ENCODE data around the gene LDB2. TPM values are rescaled to one million over a fixed set of nuclear protein-coding genes. Genes with fewer than 3 reads are reported as not detected.

LDB2 gene
- total and polyA plus RNA-seq, 2 donors = 9.2 to 10.1 TPM

- 94% methylated on average over 4 of the region's 4 CpGs for WGBS
- H3K36me3 ChIP-seq (ENCODE audit: control insufficient read depth in 2 of 2, insufficient read depth in 2 of 2, low read length in 1 of 2) = no peaks in the 10 kb centered on the region
- no peaks in the 10 kb centered on the region for H3K27me3 ChIP-seq (ENCODE audit: control insufficient read depth in 2 of 2, insufficient read depth in 1 of 2, low read length in 1 of 2)
- no peaks in the 10 kb centered on the region for H3K4me1 ChIP-seq (ENCODE audit: control insufficient read depth in 2 of 2, insufficient read depth in 2 of 2, low read length in 2 of 2)
- H3K4me3 ChIP-seq (ENCODE audit: low read length in 2 of 2) = no peak overlapping the region
- H3K9me3 ChIP-seq (ENCODE audit: control insufficient read depth in 2 of 2, insufficient read depth in 1 of 2, low read length in 1 of 2) = no peaks in the 10 kb centered on the region
- H3K27ac ChIP-seq (ENCODE audit: low read depth in 1 of 2, low read length in 1 of 2) = no peak overlapping the region
- no peak for DNase-seq (ENCODE audit: low read depth in 6 of 9, low spot score in 9 of 9)
Measured at GRCh38 chr4:16694884-16695276, 203.6 kb downstream of the LDB2 start.

DNA sequence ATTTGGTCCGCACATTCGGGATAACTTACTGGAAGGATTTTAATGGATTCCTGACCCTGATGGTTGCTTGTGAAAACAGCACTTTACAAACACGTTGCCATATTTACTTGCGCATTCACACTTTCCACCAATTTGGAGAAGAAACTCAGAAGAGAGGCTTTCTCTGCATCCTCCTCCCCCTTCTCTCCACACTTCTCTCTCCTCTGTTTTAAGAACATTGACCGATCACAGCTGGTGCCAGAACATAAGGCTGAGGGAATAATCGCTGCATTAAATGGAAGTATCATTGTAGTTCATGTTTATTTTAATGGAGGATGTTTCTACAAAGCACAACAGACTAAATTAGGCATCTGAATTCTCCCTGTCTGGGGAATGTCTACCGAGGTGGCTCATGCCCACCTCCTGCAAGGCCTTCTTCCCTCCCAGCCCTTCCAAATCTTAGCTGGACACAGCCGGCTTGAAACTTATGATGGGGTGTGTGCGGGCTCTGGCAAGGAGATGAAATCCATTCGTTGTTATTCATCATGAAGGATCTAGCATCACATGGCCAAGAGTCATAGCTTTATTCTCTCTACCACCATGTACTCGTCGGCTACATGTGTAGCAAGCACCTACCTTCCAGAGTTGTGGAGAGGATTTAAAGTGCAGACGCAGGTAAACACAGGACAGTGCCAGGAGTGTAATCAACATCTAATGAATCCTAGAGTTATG, 204.1 kb downstream of the LDB2 start:
- H3K36me3 ChIP-seq (ENCODE audit: control insufficient read depth in 2 of 2, insufficient read depth in 2 of 2, low read length in 1 of 2) = no peaks in the 10 kb centered on the region
- H3K4me1 ChIP-seq (ENCODE audit: control insufficient read depth in 2 of 2, insufficient read depth in 2 of 2, low read length in 2 of 2) = no peaks in the 10 kb centered on the region
- H3K9me3 ChIP-seq (ENCODE audit: control insufficient read depth in 2 of 2, insufficient read depth in 1 of 2, low read length in 1 of 2) = no peaks in the 10 kb centered on the region
- WGBS = 93% methylated on average over 13 of the region's 13 CpGs
- H3K4me3 ChIP-seq (ENCODE audit: low read length in 2 of 2) = no peak overlapping the region
- H3K27ac ChIP-seq (ENCODE audit: low read depth in 1 of 2, low read length in 1 of 2) = no peak overlapping the region
- no peak for DNase-seq (ENCODE audit: low read depth in 6 of 9, low spot score in 9 of 9)
- H3K27me3 ChIP-seq (ENCODE audit: control insufficient read depth in 2 of 2, insufficient read depth in 1 of 2, low read length in 1 of 2) = no peaks in the 10 kb centered on the region

GRCh38 chr4:16693641-16694040, 204.8 kb downstream of the LDB2 start:
- no peaks in the 10 kb centered on the region for H3K4me1 ChIP-seq (ENCODE audit: control insufficient read depth in 2 of 2, insufficient read depth in 2 of 2, low read length in 2 of 2)
- H3K4me3 ChIP-seq (ENCODE audit: low read length in 2 of 2) = no peak overlapping the region
- no peaks in the 10 kb centered on the region for H3K9me3 ChIP-seq (ENCODE audit: control insufficient read depth in 2 of 2, insufficient read depth in 1 of 2, low read length in 1 of 2)
- WGBS = 97% methylated on average over 3 of the region's 3 CpGs
- no peak overlapping the region for H3K27ac ChIP-seq (ENCODE audit: low read depth in 1 of 2, low read length in 1 of 2)
- no peak for DNase-seq (ENCODE audit: low read depth in 6 of 9, low spot score in 9 of 9)
- H3K27me3 ChIP-seq (ENCODE audit: control insufficient read depth in 2 of 2, insufficient read depth in 1 of 2, low read length in 1 of 2) = no peaks in the 10 kb centered on the region
- H3K36me3 ChIP-seq (ENCODE audit: control insufficient read depth in 2 of 2, insufficient read depth in 2 of 2, low read length in 1 of 2) = no peaks in the 10 kb centered on the region

DNA sequence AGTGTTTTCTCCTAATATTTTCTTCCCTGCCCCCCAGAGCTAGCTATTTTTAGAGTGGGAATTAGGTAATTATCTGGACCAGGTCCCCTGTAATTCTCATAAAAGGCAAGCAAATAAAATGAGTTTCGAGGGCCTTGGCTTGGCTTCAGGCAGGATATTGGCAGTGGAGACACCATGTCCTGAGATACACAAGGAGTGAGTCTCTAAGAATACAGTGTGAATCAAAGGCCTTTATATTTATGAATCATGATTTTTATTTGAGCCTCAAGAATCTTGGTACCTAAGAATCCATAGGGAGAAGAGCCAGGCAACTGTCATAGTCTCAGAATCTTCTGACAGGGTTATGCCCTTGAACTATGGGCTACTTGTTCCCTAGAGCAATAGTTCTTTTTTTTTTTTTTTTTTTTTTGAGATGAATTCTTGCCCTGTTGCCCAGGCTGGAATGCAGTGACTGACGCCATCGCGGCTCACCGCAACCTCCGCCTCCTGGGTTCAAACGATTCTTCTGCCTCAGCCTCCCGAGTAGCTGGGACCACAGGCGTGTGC, 205.4 kb downstream of the LDB2 start:
- WGBS = 97% methylated on average over 9 of the region's 9 CpGs

GRCh38 chr4:16692524-16692923, 205.9 kb downstream of the LDB2 start:
- Histone ChIP-seq H3K36me3 (ENCODE audit: control insufficient read depth in 2 of 2, insufficient read depth in 2 of 2, low read length in 1 of 2) (no peaks in the 10 kb centered on the region), H3K27ac (ENCODE audit: low read depth in 1 of 2, low read length in 1 of 2) (no peak overlapping the region), H3K4me1 (ENCODE audit: control insufficient read depth in 2 of 2, insufficient read depth in 2 of 2, low read length in 2 of 2) (no peaks in the 10 kb centered on the region), H3K9me3 (ENCODE audit: control insufficient read depth in 2 of 2, insufficient read depth in 1 of 2, low read length in 1 of 2) (no peaks in the 10 kb centered on the region), H3K27me3 (ENCODE audit: control insufficient read depth in 2 of 2, insufficient read depth in 1 of 2, low read length in 1 of 2) (no peaks in the 10 kb centered on the region), H3K4me3 (ENCODE audit: low read length in 2 of 2) (no peak overlapping the region)
- 94% methylated on average over 2 of the region's 2 CpGs for WGBS
- DNase-seq (ENCODE audit: low read depth in 6 of 9, low spot score in 9 of 9) = no peak

More for the DNA sequence above, 205.4 kb downstream of the LDB2 start:
- Histone ChIP-seq H3K27ac (ENCODE audit: low read depth in 1 of 2, low read length in 1 of 2) (no peak overlapping the region), H3K4me1 (ENCODE audit: control insufficient read depth in 2 of 2, insufficient read depth in 2 of 2, low read length in 2 of 2) (no peaks in the 10 kb centered on the region), H3K4me3 (ENCODE audit: low read length in 2 of 2) (no peak overlapping the region), H3K27me3 (ENCODE audit: control insufficient read depth in 2 of 2, insufficient read depth in 1 of 2, low read length in 1 of 2) (no peaks in the 10 kb centered on the region), H3K36me3 (ENCODE audit: control insufficient read depth in 2 of 2, insufficient read depth in 2 of 2, low read length in 1 of 2) (no peaks in the 10 kb centered on the region), H3K9me3 (ENCODE audit: control insufficient read depth in 2 of 2, insufficient read depth in 1 of 2, low read length in 1 of 2) (no peaks in the 10 kb centered on the region)
- DNase-seq (ENCODE audit: low read depth in 6 of 9, low spot score in 9 of 9) = no peak

- Histone ChIP-seq H3K27me3 (ENCODE audit: control insufficient read depth in 2 of 2, insufficient read depth in 1 of 2, low read length in 1 of 2) (no peaks in the 10 kb centered on the region), H3K9me3 (ENCODE audit: control insufficient read depth in 2 of 2, insufficient read depth in 1 of 2, low read length in 1 of 2) (no peaks in the 10 kb centered on the region), H3K27ac (ENCODE audit: low read depth in 1 of 2, low read length in 1 of 2) (no peak overlapping the region), H3K4me1 (ENCODE audit: control insufficient read depth in 2 of 2, insufficient read depth in 2 of 2, low read length in 2 of 2) (no peaks in the 10 kb centered on the region), H3K4me3 (ENCODE audit: low read length in 2 of 2) (no peak overlapping the region), H3K36me3 (ENCODE audit: control insufficient read depth in 2 of 2, insufficient read depth in 2 of 2, low read length in 1 of 2) (no peaks in the 10 kb centered on the region)
- WGBS = 91% methylated on average over 4 of the region's 4 CpGs
- no peak for DNase-seq (ENCODE audit: low read depth in 6 of 9, low spot score in 9 of 9)
Measured at GRCh38 chr4:16692046-16692445, 206.4 kb downstream of the LDB2 start.

- Histone ChIP-seq H3K4me1 (ENCODE audit: control insufficient read depth in 2 of 2, insufficient read depth in 2 of 2, low read length in 2 of 2) (no peaks in the 10 kb centered on the region), H3K9me3 (ENCODE audit: control insufficient read depth in 2 of 2, insufficient read depth in 1 of 2, low read length in 1 of 2) (no peaks in the 10 kb centered on the region), H3K4me3 (ENCODE audit: low read length in 2 of 2) (no peak overlapping the region), H3K27me3 (ENCODE audit: control insufficient read depth in 2 of 2, insufficient read depth in 1 of 2, low read length in 1 of 2) (no peaks in the 10 kb centered on the region), H3K27ac (ENCODE audit: low read depth in 1 of 2, low read length in 1 of 2) (no peak overlapping the region), H3K36me3 (ENCODE audit: control insufficient read depth in 2 of 2, insufficient read depth in 2 of 2, low read length in 1 of 2) (no peaks in the 10 kb centered on the region)
- no peak for DNase-seq (ENCODE audit: low read depth in 6 of 9, low spot score in 9 of 9)
- whole genome bisulfite sequencing = 89% methylated on average over 1 of the region's 1 CpG
Measured at GRCh38 chr4:16691450-16691849, 207.0 kb downstream of the LDB2 start.

DNA sequence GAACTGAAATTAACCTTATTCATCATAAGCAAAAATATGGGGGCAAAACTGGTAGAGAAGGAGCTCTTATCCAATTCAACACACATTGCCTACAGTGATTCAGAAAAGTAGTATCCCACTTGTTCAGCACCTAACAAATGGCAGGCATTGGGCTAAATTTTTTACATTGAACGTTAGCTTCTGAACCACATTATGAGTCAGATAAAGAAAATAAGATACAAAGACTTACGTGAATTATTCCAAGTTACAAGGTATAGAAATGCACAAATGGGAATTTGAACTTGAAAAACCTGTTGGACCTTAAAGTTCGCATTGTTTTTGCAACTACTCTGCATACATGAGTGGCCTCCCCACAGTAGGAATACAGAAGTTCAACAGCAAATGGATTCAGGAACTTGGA, 210.6 kb downstream of the LDB2 start:
- Histone ChIP-seq H3K36me3 (ENCODE audit: control insufficient read depth in 2 of 2, insufficient read depth in 2 of 2, low read length in 1 of 2) (no peaks in the 10 kb centered on the region), H3K4me1 (ENCODE audit: control insufficient read depth in 2 of 2, insufficient read depth in 2 of 2, low read length in 2 of 2) (no peaks in the 10 kb centered on the region), H3K27me3 (ENCODE audit: control insufficient read depth in 2 of 2, insufficient read depth in 1 of 2, low read length in 1 of 2) (no peaks in the 10 kb centered on the region), H3K4me3 (ENCODE audit: low read length in 2 of 2) (no peak overlapping the region), H3K9me3 (ENCODE audit: control insufficient read depth in 2 of 2, insufficient read depth in 1 of 2, low read length in 1 of 2) (no peaks in the 10 kb centered on the region), H3K27ac (ENCODE audit: low read depth in 1 of 2, low read length in 1 of 2) (no peak overlapping the region)
- WGBS = 97% methylated on average over 3 of the region's 3 CpGs
- DNase-seq (ENCODE audit: low read depth in 6 of 9, low spot score in 9 of 9) = no peak

DNA sequence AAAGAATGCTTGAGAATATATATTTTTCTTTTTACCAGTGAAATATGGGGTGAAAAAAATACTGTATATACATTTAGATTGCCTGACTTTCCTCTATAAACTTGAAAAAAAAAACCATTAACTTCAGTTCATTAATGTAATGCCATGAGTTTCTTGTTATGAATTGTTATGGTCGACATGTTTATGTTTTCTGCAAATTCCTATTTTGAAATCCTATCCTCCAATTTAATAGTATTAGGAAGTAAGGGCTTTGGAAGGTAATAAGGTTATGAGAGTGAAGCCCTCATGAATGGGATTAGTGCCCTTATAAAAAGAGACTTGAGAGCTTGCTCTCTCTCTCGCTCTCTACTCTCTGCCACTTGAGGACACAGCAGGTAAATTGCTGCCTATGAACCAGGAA, 211.4 kb downstream of the LDB2 start:
- no peaks in the 10 kb centered on the region for H3K36me3 ChIP-seq (ENCODE audit: control insufficient read depth in 2 of 2, insufficient read depth in 2 of 2, low read length in 1 of 2)
- no peak overlapping the region for H3K27ac ChIP-seq (ENCODE audit: low read depth in 1 of 2, low read length in 1 of 2)
- no peaks in the 10 kb centered on the region for H3K4me1 ChIP-seq (ENCODE audit: control insufficient read depth in 2 of 2, insufficient read depth in 2 of 2, low read length in 2 of 2)
- H3K4me3 ChIP-seq (ENCODE audit: low read length in 2 of 2) = no peak overlapping the region
- DNase-seq (ENCODE audit: low read depth in 6 of 9, low spot score in 9 of 9) = no peak
- H3K9me3 ChIP-seq (ENCODE audit: control insufficient read depth in 2 of 2, insufficient read depth in 1 of 2, low read length in 1 of 2) = no peaks in the 10 kb centered on the region
- no peaks in the 10 kb centered on the region for H3K27me3 ChIP-seq (ENCODE audit: control insufficient read depth in 2 of 2, insufficient read depth in 1 of 2, low read length in 1 of 2)
- 93% methylated on average over 2 of the region's 2 CpGs for WGBS
